HEK293 (cell line): Measurements from ENCODE around the gene SYTL3.

Source experiments
- CTCF ChIA-PET: fragments of 350-600 bp; formaldehyde crosslinking; extraction: SDS; loops from one replicate; lab custom pipeline; 2021; ENCODE audit warnings: antibody characterized with exemption; lab: Yijun Ruan, JAX
- POLR2A ChIA-PET: fragments of 300-600 bp; formaldehyde crosslinking; extraction: SDS; loops from one replicate; lab custom pipeline; 2020; ENCODE audit warnings: antibody characterized with exemption, inconsistent platforms; lab: Yijun Ruan, JAX
- H3K27ac ChIP-seq: fragments of 200-500 bp; sonication (Bioruptor generic); 2 replicates; pipeline ENCODE4 v1.5.1; 2014; ENCODE audit warnings: low read depth, low read length, control low read depth, inconsistent platforms; ENCODE audit errors: extremely low read depth
- H3K36me3 ChIP-seq, 2 experiments: fragments of 200-500 bp in 1 of 2; sonication (Bioruptor generic) in 1 of 2; 1 replicate in 1 of 2; 2 replicates in 1 of 2; pipeline ENCODE4 v1.5.1; 2014 to 2017; ENCODE audit warnings: inconsistent platforms in 2 of 2, low read length in 2 of 2; ENCODE audit not compliant: control insufficient read depth in 2 of 2, insufficient read depth in 1 of 2
- H3K4me1 ChIP-seq: fragments of 200-500 bp; sonication (Bioruptor generic); 2 replicates; pipeline ENCODE4 v1.5.1; 2014; ENCODE audit warnings: mild to moderate bottlenecking, low read length, inconsistent platforms; ENCODE audit not compliant: control insufficient read depth, insufficient read depth
- H3K4me3 ChIP-seq: 2 replicates; pipeline ENCODE4 v1.5.1; 2011; ENCODE audit warnings: low read depth, mild to moderate bottlenecking, control low read depth, low read length, moderate library complexity
- H3K9me3 ChIP-seq: fragments of 200-500 bp; sonication (Bioruptor generic); 2 replicates; pipeline ENCODE4 v1.5.1; 2014; ENCODE audit warnings: low read depth, low read length, inconsistent platforms; ENCODE audit not compliant: control insufficient read depth, insufficient read depth
- FEZF1 ChIP-seq: fragments of 450-650 bp; formaldehyde crosslinking; IDR thresholded peaks from 2 replicates; pipeline ENCODE4 v1.5.1; 2016; ENCODE audit warnings: missing biosample characterization, missing genetic modification characterization
- GLIS1 ChIP-seq: fragments of 450-650 bp; formaldehyde crosslinking; IDR thresholded peaks from 2 replicates; pipeline ENCODE4 v1.5.1; 2016; ENCODE audit warnings: missing biosample characterization, missing genetic modification characterization
- KLF7 ChIP-seq: fragments of 450-650 bp; formaldehyde crosslinking; IDR thresholded peaks from 2 replicates; pipeline ENCODE4 v1.5.1; 2016; ENCODE audit warnings: missing biosample characterization, missing genetic modification characterization, borderline replicate concordance
- MZF1 ChIP-seq: fragments of 450-650 bp; formaldehyde crosslinking; IDR thresholded peaks from 2 replicates; pipeline ENCODE4 v1.5.1; 2017; ENCODE audit warnings: missing biosample characterization, missing genetic modification characterization, borderline replicate concordance
- PRDM1 ChIP-seq: fragments of 450-650 bp; formaldehyde crosslinking; IDR thresholded peaks from 2 replicates; pipeline ENCODE4; 2016; ENCODE audit warnings: missing biosample characterization, missing genetic modification characterization
- PRDM4 ChIP-seq: fragments of 450-650 bp; formaldehyde crosslinking; IDR thresholded peaks from 2 replicates; pipeline ENCODE4 v1.5.1; 2017; ENCODE audit warnings: missing biosample characterization, missing genetic modification characterization
- REST ChIP-seq: fragments of 450-650 bp; formaldehyde crosslinking; IDR thresholded peaks from 2 replicates; pipeline ENCODE4 v1.5.1; 2016; ENCODE audit warnings: missing biosample characterization, missing genetic modification characterization
- TCF7L2 ChIP-seq: IDR thresholded peaks from 2 replicates; pipeline ENCODE4 v1.6.1; 2011; ENCODE audit warnings: low read depth, mild to moderate bottlenecking, inconsistent platforms, low read length, moderate library complexity, borderline replicate concordance
- ZBTB44 ChIP-seq: fragments of 450-650 bp; IDR thresholded peaks from 2 replicates; pipeline ENCODE4 v1.5.1; 2018; ENCODE audit warnings: missing biosample characterization, mild to moderate bottlenecking, missing genetic modification characterization
- ZEB2 ChIP-seq: fragments of 450-650 bp; formaldehyde crosslinking; IDR thresholded peaks from 2 replicates; pipeline ENCODE4 v1.5.1; 2016; ENCODE audit warnings: missing biosample characterization, missing genetic modification characterization
- ZFP3 ChIP-seq: fragments of 450-650 bp; formaldehyde crosslinking; IDR thresholded peaks from 2 replicates; pipeline ENCODE4 v1.5.1; 2016; ENCODE audit warnings: low read depth, missing biosample characterization, missing genetic modification characterization
- ZNF114 ChIP-seq: fragments of 450-650 bp; formaldehyde crosslinking; IDR thresholded peaks from 2 replicates; pipeline ENCODE4 v1.5.0; 2017; ENCODE audit warnings: missing biosample characterization, missing genetic modification characterization
- ZNF140 ChIP-seq: fragments of 450-650 bp; formaldehyde crosslinking; IDR thresholded peaks from 2 replicates; pipeline ENCODE4 v1.5.1; 2016; ENCODE audit warnings: missing biosample characterization, missing genetic modification characterization
- ZNF155 ChIP-seq: fragments of 450-650 bp; formaldehyde crosslinking; IDR thresholded peaks from 2 replicates; pipeline ENCODE4 v1.5.1; 2016; ENCODE audit warnings: missing biosample characterization, missing genetic modification characterization
- ZNF600 ChIP-seq: fragments of 450-650 bp; formaldehyde crosslinking; IDR thresholded peaks from 2 replicates; pipeline ENCODE4 v1.5.1; 2016; ENCODE audit warnings: missing biosample characterization, missing genetic modification characterization
- ZNF843 ChIP-seq: fragments of 450-650 bp; formaldehyde crosslinking; IDR thresholded peaks from 2 replicates; pipeline ENCODE4 v1.5.1; 2016; ENCODE audit warnings: missing biosample characterization, missing genetic modification characterization
- TF ChIP-seq, protein P1 (sequence below): fragments of 450-650 bp; formaldehyde crosslinking; IDR thresholded peaks from 2 replicates; pipeline ENCODE4 v1.5.1; 2016; ENCODE audit warnings: missing biosample characterization, missing genetic modification characterization

The SYTL3 gene

DNA sequence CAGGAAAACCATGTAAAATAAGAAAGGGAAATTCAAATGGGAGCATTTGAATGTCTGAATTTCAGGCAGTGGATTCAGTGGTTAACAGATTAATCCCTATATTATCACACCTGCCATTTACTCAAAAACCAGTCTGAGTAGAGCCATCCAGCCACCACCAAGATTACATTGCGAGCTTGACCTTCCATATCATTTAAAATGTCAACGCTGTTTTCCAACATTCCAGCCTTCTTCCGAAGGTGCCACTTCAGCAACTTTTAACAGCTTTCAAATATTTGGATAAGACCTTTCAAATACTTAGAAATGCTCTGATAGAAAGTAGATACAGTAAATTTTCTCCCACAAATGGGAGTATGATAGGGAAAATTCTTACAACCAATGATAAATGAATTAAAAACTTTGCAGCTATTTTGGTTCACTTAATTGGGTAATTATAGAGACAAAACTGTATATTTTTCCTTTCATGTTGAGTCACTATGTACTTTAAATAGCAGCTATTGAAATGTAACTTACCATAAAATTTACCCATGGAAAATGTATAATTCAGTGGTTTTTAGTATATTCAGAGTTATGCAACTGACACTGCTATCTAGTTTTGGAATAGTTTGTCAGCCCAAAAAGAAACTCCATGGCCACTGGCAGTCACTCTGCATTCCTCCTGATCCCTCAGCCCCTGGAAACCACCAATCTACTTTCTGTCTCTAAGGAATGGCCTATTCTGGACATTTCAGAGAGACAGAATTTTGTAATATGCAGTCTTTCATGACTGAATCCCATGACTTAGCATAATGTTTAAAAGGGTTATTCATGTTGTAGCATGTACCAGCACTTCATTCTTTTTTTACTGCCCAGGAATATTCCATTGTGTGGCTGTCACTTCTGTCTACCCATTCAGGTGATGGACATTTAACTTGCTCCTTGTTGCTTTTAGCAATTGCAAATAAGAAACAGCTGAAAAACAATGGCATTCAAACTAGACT, 147.8 kb downstream of the SYTL3 start (continued):
- TF ChIP-seq PRDM4 (tag by site-specific recombination) (peak; percentile 56; the same call in 1 of the 2 replicates), PRDM1 (tag by site-specific recombination) (0 out of 2 replicates have a peak, but pooled peaks have one; percentile 15)

DNA sequence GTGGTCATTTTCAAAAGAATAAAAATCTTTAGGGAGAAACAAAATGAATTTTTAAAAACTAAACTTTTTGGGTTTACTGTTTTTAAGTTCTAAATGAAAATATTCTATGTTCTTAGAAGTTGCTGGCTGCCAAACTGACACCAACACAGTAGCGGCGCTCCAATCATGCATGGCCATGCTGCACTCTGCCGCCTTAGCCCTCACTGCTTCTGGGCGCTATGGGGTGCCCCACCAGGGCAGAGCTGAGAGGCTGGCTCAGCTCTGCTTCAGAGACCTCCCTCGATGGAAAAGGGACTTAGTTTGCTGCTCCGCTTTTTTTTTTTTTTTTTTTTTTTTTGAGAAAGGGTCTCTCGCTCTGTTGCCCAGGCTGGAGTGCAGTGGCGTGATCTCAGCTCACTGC, 148.5 kb downstream of the SYTL3 start:
- TF ChIP-seq FEZF1 (tag by site-specific recombination): no peak
- H3K27ac ChIP-seq: no peak overlapping the region
- ChIA-PET POLR2A (interaction anchor here (0.6 kb wide), 1 partner anchor 94 kb away, joined by 5 read pairs; no protein-coding TSS in a partner anchor), CTCF (interaction anchor here (0.6 to 2.0 kb wide), 5 partner anchors 9 to 1080 kb away, joined by 3 to 5 read pairs (median 4); partner anchors contain the start of gene RSPH3)
- peaks cover 31% of the 10 kb centered on the region for H3K4me1 ChIP-seq
- H3K9me3 ChIP-seq: no peaks in the 10 kb centered on the region
- H3K36me3 ChIP-seq: peaks cover 0 to 4% of the 10 kb centered on the region in 2 experiments; a peak in 1 of 3 replicates
- H3K4me3 ChIP-seq: no peak overlapping the region

- CTCF ChIA-PET: interaction anchor here (0.6 to 2.0 kb wide), 8 partner anchors 13 to 1080 kb away, joined by 3 to 5 read pairs (median 3); no protein-coding TSS in a partner anchor
- Histone ChIP-seq H3K27ac (peak overlapping the region; percentile 74), H3K4me1 (peaks cover 34% of the 10 kb centered on the region), H3K36me3 (peaks cover 0 to 4% of the 10 kb centered on the region in 2 experiments; a peak in 1 of 3 replicates), H3K4me3 (no peak overlapping the region), H3K9me3 (no peaks in the 10 kb centered on the region)
- POLR2A ChIA-PET: interaction anchor here (0.5 to 1.3 kb wide), 8 partner anchors 9 to 246 kb away, joined by 3 to 10 read pairs (median 4); partner anchors contain the start of genes DYNLT1 and EZR
- TF ChIP-seq TCF7L2 (peak; percentile 76; the same call in 1 of the 2 replicates), GLIS1 (tag by site-specific recombination) (no peak), ZNF114 (tag by site-specific recombination) (no peak), PRDM1 (tag by site-specific recombination) (no peak), REST (tag by site-specific recombination) (no peak), ZBTB44 (tag by site-specific recombination) (peak; percentile 69; the same call in 1 of the 2 replicates), ZEB2 (tag by site-specific recombination) (peak; percentile 68), KLF7 (tag by site-specific recombination) (no peak), ZNF140 (tag by site-specific recombination) (no peak), ZNF843 (tag by site-specific recombination) (peak; percentile 92), ZNF155 (tag by site-specific recombination) (no peak), MZF1 (tag by site-specific recombination) (no peak), ZFP3 (no peak), ZNF600 (tag by site-specific recombination) (no peak)
- TF ChIP-seq, protein P1, sequence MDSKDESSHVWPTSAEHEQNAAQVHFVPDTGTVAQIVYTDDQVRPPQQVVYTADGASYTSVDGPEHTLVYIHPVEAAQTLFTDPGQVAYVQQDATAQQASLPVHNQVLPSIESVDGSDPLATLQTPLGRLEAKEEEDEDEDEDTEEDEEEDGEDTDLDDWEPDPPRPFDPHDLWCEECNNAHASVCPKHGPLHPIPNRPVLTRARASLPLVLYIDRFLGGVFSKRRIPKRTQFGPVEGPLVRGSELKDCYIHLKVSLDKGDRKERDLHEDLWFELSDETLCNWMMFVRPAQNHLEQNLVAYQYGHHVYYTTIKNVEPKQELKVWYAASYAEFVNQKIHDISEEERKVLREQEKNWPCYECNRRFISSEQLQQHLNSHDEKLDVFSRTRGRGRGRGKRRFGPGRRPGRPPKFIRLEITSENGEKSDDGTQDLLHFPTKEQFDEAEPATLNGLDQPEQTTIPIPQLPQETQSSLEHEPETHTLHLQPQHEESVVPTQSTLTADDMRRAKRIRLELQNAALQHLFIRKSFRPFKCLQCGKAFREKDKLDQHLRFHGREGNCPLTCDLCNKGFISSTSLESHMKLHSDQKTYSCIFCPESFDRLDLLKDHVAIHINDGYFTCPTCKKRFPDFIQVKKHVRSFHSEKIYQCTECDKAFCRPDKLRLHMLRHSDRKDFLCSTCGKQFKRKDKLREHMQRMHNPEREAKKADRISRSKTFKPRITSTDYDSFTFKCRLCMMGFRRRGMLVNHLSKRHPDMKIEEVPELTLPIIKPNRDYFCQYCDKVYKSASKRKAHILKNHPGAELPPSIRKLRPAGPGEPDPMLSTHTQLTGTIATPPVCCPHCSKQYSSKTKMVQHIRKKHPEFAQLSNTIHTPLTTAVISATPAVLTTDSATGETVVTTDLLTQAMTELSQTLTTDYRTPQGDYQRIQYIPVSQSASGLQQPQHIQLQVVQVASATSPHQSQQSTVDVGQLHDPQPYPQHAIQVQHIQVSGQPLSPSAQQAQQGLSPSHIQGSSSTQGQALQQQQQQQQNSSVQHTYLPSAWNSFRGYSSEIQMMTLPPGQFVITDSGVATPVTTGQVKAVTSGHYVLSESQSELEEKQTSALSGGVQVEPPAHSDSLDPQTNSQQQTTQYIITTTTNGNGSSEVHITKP: no peak
Measured at GRCh38 chr6:158799051-158799792, 149.4 kb downstream of the SYTL3 start.
